A673 (cell line): ENCODE data around the gene ASB11. TPM values are rescaled to one million over a fixed set of nuclear protein-coding genes. Genes with fewer than 3 reads are reported as not detected.
"Not testable (repeated sequence)": the region's sequence is repeated elsewhere in the genome, so short reads cannot be mapped to it uniquely, and the experiment has no call there.

Source experiments
- BruUV-seq: library from RNA; stranded (reverse); fragments of 400-500 nt; replicated peaks from 2 replicates; lab custom pipeline; 2021; lab: Mats Ljungman, UMichigan
- CTCF ChIA-PET: fragments of 300-600 bp; sonication (Branson Sonifier 250); formaldehyde crosslinking; loops from one replicate; lab custom pipeline; 2022; ENCODE audit warnings: antibody characterized with exemption; lab: Charles Lee
- POLR2A ChIA-PET: fragments of 300-600 bp; sonication (Branson Sonifier 250); formaldehyde crosslinking; loops from one replicate; lab custom pipeline; 2022; ENCODE audit warnings: antibody characterized with exemption; ENCODE audit not compliant: low non-redundant PET; lab: Charles Lee
- DNase-seq: peaks from one replicate; pipeline ENCODE4 v3.0.0-alpha.2; 2015; ENCODE audit warnings: low spot score
- H3K27ac ChIP-seq: fragments of 200-600 bp; sonication (generic); 2 replicates; pipeline ENCODE4 v1.5.1; 2016; ENCODE audit warnings: mixed run types, low read depth, mild to moderate bottlenecking, mixed read lengths, antibody characterized with exemption, low read length; ENCODE audit not compliant: poor library complexity, severe bottlenecking
- H3K27me3 ChIP-seq: fragments of 200-600 bp; sonication (generic); replicated peaks from 2 replicates; pipeline ENCODE4 v1.6.1; 2017; ENCODE audit warnings: mixed run types, low read depth, mild to moderate bottlenecking, mixed read lengths, antibody characterized with exemption, low read length; ENCODE audit not compliant: insufficient read depth, poor library complexity
- H3K36me3 ChIP-seq: fragments of 200-600 bp; sonication (generic); 2 replicates; pipeline ENCODE4 v1.6.1; 2016; ENCODE audit warnings: mixed run types, mild to moderate bottlenecking, mixed read lengths, antibody characterized with exemption, low read length; ENCODE audit not compliant: insufficient read depth, poor library complexity, severe bottlenecking
- H3K4me1 ChIP-seq: fragments of 200-600 bp; sonication (generic); 2 replicates; pipeline ENCODE4 v1.6.1; 2017; ENCODE audit warnings: mixed run types, mild to moderate bottlenecking, mixed read lengths, antibody characterized with exemption, low read length; ENCODE audit not compliant: insufficient read depth, poor library complexity, severe bottlenecking
- H3K4me3 ChIP-seq: fragments of 200-600 bp; sonication (generic); 2 replicates; pipeline ENCODE4 v1.5.1; 2016; ENCODE audit warnings: low read depth, mixed run types, mild to moderate bottlenecking, mixed read lengths, low read length; ENCODE audit not compliant: poor library complexity, severe bottlenecking
- H3K9me3 ChIP-seq: fragments of 200-600 bp; sonication (generic); 2 replicates; pipeline ENCODE4 v1.6.1; 2016; ENCODE audit warnings: mixed run types, low read depth, mild to moderate bottlenecking, mixed read lengths, antibody characterized with exemption, low read length; ENCODE audit not compliant: poor library complexity, severe bottlenecking
- EZH2 ChIP-seq: fragments of 200-600 bp; sonication (generic); IDR thresholded peaks from 2 replicates; pipeline ENCODE4 v1.6.1; 2017; ENCODE audit warnings: borderline replicate concordance, low read depth, mild to moderate bottlenecking, mixed read lengths, antibody characterized with exemption, low read length; ENCODE audit not compliant: poor library complexity, severe bottlenecking
- intact Hi-C: fragments of 100-400 bp; cut with micrococcal nuclease; formaldehyde crosslinking; loops from one replicate; pipeline ENCODE4 v1.10.0; 2022; ENCODE audit not compliant: unreplicated experiment
- total RNA-seq: library from RNA; stranded (reverse); gene quantifications from 2 replicates; pipeline ENCODE4 v1.2.3, GENCODE V29; 2021
- TF ChIP-seq, protein P1 (sequence below): fragments of 300-800, 200-600 bp; sonication (generic); conservative IDR thresholded peaks from 2 replicates; pipeline ENCODE4 v1.5.1; 2017; ENCODE audit warnings: low read depth, mild to moderate bottlenecking, antibody characterized with exemption, low read length, moderate library complexity, mixed read lengths

ASB11 gene
- total RNA-seq, 1 experiment from 2014 or later: 0.62 TPM

GRCh38 chrX:15274946-15275345 lies 40.5 kb downstream of the ASB11 start:
- CTCF ChIA-PET: no interaction called here
- H3K27ac ChIP-seq: no peak overlapping the region

GRCh38 chrX:15273275-15273674 lies 42.2 kb downstream of the ASB11 start:
- CTCF ChIA-PET, H3K9me3 ChIP-seq, H3K36me3 ChIP-seq, intact Hi-C loops, H3K27me3 ChIP-seq, POLR2A ChIA-PET, DNase-seq, H3K4me3 ChIP-seq, H3K4me1 ChIP-seq, H3K27ac ChIP-seq, BruUV-seq: not testable (repeated sequence)

More at GRCh38 chrX:15274946-15275345, 40.5 kb downstream of the ASB11 start:
- H3K27me3 ChIP-seq: no peaks in the 10 kb centered on the region
- POLR2A ChIA-PET: no interaction called here
- no peaks in the 10 kb centered on the region for H3K36me3 ChIP-seq
- BruUV-seq: no TSS peak
- no peaks in the 10 kb centered on the region for H3K4me1 ChIP-seq
- intact Hi-C loops: no loop called here
- no peak overlapping the region for H3K4me3 ChIP-seq
- no peak for TF ChIP-seq EZH2
- TF ChIP-seq, protein P1, sequence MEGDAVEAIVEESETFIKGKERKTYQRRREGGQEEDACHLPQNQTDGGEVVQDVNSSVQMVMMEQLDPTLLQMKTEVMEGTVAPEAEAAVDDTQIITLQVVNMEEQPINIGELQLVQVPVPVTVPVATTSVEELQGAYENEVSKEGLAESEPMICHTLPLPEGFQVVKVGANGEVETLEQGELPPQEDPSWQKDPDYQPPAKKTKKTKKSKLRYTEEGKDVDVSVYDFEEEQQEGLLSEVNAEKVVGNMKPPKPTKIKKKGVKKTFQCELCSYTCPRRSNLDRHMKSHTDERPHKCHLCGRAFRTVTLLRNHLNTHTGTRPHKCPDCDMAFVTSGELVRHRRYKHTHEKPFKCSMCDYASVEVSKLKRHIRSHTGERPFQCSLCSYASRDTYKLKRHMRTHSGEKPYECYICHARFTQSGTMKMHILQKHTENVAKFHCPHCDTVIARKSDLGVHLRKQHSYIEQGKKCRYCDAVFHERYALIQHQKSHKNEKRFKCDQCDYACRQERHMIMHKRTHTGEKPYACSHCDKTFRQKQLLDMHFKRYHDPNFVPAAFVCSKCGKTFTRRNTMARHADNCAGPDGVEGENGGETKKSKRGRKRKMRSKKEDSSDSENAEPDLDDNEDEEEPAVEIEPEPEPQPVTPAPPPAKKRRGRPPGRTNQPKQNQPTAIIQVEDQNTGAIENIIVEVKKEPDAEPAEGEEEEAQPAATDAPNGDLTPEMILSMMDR: no peak
- DNase-seq: no peak
- H3K9me3 ChIP-seq: no peaks in the 10 kb centered on the region

- Histone ChIP-seq H3K27me3 (no peaks in the 10 kb centered on the region), H3K27ac (no peak overlapping the region), H3K36me3 (no peaks in the 10 kb centered on the region), H3K4me3 (no peak overlapping the region), H3K9me3 (no peaks in the 10 kb centered on the region), H3K4me1 (no peaks in the 10 kb centered on the region)
- TF ChIP-seq, protein P1: no peak
- TF ChIP-seq EZH2: no peak
- intact Hi-C loops: no loop called here
- ChIA-PET POLR2A (no interaction called here), CTCF (no interaction called here)
- BruUV-seq: no TSS peak
- DNase-seq: no peak
Observed at GRCh38 chrX:15271757-15272156, 43.7 kb downstream of the ASB11 start.
